ENCODE measurements around the gene ABHD16A.
A peak's percentile ranks its signal among the peaks of the same experiment; 100 is the strongest.

Gene ABHD16A

DNA sequence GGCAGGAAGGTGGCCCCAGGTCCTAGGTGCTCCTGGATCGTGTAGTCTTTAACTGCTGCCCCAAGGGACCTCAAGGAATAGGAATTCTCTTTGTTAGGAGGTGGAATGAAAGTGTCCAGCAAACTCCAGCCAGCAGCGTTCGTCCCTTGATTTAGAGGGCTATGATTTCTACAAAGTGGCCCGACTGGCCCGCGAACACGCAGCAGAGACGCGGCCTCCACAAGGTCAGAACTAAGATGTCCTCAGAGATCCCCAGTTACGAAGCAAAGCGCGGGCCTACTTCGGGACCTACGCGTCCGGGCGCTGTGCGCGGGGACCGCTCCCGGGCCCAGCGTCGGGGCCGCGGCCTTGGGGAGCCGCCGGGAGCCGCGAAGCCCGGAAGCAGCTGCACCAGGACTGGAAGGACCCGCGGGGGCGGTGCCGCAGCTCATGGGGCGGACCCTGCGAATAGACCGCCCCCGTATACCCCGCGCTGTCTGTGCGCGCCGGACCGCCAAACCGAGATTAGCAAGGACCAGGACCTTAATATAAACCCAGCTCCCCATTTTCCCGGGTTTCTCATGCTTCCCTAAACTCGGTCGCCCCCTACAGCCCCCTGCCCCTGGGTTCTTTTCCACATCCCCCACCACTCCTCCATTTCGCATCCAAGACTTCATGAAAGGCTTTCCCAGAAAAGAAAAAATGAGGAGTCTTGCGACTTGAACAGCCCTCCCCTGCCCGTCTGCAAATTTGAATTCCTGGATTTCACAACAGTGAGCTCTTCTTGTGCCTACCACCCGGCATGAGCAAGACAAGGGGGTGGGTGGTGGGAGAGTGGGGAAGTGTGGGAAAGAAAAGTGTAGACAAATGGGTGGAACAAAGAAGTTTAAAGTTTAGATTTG is 42.5 kb downstream of the ABHD16A start, which contains the start of gene C6orf47:
C6orf47 (minus strand) TSS at position 398 of the 881 bp plus-strand sequence. CDS start 831 bp downstream, outside the sequence.
- peak; percentile 60 to 79 (median 68) for DNase-seq

DNA sequence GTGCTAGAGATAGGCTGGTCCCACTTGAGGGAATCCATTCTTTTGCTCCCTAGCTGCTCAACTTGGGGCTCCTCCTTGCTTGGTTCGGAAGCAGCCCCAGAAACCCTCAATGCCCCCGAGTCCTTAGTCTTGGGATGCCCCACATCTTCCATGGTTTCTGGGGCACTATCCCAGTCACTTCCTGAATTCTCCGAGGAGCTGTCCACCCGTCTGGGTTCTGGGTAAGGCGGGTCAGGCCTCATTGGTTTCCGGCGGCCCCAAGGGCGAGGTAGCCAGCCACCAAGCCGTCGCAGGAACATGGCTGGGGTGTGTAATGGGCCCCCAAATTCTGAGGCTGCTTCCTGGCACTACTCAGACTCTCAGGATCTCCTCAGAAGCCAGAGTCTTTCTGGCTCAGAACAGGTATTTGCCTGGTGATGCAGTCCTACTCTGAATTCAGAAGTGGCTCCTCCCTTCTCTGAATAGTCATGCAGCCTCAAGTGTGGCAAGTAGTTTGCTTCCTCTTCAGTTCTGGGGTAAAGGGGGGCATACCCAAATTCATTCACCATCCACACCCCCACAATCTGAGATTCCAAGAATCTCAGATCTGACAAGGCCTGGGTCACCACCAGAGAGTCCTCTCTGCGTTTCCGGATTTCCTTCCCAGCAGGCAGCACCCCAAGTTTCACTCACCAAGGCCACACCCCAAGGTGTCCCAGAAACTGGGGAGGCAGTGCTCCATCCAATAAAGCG is 43.3 kb downstream of the ABHD16A start:
- DNase-seq = peak in 1 of 5 donors; percentile 42

DNA sequence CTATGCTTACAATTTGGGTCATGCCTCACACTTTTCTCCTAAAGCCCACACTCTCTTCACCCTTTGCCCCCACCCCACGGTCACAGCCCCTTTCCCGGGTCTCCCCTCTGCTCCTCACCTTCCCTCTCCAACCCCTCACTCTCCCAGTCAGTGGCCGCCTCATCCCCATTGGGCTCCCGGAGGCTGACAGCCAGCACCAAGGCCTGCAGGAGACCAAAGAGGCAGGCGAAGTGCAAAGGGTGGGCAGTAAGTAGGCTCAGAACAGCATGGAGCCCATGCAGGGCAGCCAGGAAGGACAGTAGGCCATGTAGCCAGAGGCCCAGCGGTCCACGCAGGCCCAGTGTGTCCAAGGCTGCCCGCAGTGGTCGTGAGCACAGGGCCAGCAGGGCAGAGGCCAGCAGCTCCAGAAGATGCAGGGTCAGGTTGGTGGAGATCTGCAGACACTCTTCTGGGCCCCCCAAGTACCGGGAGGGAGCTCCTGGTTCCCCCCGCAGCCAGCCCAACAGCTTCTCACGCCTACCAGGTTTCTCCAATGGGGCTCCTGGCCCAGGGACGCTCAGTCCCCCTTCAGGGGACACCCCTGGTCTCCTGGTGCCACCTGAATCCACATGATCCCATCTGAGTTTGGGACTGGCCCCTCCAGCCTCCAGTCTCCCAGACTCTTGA is 44.0 kb downstream of the ABHD16A start:
- DNase-seq = no peak

DNA sequence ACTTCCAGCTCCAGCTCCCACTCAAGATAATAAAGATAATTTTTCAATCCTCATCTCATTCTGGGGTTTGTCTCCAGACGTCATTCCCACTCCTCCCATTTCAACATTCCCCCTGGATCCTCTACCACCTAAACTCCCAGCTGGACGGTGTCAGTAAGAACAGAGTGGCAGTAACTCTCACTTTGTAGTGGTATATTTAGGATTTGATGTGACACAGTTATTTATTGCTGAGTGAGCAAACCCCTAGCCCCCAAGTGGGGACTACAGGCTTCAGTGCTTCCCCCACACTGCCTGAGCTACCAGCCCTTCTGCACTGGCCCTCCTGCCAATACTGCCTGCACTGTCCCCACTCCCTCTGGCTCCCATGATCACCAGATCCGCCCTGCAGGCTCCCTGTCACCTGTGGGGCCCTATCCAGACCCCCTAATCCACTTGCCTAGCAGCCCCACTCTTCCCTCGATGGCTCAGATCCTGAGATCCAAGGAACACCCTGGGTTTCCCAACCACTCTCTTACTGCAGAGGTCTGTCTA is 44.9 kb downstream of the ABHD16A start:
- no peak for DNase-seq

DNA sequence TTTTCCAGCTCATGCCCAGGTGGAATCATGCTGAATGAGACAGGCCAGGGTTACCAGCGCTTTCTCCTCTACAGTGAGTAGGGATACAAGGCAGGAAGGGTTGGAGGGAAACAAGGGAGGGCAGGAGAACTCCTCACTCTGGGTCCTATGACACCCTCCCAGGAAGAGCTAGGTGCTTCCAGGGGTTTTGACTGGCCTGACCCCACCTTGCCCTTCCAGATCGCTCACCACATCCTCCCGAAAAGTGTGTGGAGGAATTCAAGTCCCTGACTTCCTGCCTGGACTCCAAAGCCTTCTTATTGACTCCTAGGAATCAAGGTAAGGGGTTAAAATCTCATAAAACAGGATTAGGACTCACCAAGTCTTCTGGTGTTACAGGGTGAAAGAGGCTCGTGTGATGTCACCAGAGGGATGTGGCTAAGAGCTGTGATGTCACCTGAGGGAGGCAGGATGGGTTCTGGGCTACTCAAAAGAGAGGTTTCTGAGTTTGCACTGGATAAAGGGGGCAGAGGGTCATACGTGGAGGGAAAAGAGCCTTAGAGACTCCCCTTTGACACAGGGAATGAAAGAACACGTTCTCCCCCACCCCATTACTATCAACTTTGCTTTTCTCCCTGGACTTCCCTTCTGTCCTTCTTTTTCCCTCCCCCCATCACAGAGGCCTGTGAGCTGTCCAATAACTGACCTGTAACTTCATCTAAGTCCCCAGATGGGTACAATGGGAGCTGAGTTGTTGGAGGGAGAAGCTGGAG is 45.5 kb downstream of the ABHD16A start:
- peak in 1 of 5 donors; percentile 62 for DNase-seq

DNA sequence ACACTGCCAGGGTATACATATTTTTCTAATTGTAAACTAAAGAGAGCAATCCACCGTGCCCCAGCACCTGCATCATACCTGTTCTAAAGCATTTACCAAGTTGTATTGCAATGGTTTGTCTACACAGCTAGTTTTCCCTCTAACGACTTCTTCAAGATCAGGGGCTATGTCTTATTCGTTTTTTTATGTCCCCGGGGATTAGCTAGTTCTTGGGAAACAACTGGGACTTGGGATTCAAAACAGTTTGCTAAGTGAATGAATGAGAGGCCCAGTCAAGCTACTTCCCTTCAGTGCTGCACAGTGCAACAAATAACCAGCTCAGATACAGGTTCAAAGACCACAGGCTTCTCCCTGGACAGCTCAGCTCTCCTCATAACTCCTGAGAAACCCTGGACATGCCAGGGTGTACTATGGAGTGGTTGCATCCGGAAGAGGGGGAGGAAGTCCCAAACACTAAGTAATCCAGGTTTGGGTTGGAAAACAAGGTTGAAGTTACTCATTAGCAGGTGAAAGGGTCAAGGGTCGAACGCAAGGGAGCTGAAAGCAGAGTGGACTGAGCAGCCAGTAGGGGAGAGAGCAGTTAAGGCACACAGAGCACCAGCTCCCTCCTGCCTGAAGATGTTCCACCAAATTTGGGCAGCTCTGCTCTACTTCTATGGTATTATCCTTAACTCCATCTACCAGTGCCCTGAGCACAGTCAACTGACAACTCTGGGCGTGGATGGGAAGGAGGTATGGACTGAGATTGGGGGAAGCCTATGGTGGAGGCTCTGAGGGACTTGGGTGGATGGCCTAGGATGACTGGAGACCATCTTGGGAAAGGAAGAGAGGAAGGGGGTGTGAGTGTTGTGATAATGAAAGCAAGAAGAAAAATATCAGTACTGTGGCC is 47.5 kb downstream of the ABHD16A start, which contains the start of gene APOM:
APOM (plus strand) TSS at position 546 of the 889 bp plus-strand sequence; CDS start at position 619, 73 bp downstream.
- no peak for DNase-seq

DNA sequence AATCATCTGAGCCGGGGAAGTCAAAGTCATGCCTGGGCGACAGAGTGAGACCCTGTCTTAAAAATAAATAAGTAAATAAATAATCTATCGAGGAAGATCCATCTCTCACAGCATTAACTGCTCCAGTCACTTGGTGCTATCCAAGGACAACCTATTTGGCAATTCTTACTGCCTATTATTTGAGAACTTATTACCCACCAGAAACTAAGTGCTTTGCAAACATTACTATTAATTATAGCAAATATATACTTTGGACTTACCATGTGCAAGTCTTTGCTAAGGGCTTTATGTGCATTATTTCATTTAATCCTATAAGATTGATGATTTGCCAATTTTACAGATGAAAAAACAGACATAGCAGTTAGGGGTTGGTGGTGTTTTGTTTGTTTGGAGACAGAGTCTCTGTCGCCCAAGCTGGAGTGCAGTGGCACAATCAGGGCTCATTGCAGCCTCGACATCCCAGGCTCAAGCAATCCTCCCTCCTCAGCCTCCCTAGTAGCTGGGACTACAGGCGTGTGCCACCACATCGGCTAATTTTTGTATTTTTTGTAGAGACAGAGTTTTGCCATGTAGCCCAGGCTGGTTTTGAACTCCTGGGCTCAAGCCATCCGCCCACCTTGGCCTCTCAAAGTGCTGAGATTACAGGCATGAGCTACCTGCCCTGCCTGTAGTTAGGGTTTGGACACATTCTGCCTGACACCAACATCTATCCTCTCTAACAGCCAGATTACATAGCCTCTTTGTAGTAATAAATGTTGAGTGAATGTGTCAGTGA is 48.4 kb downstream of the ABHD16A start:
- DNase-seq = no peak

DNA sequence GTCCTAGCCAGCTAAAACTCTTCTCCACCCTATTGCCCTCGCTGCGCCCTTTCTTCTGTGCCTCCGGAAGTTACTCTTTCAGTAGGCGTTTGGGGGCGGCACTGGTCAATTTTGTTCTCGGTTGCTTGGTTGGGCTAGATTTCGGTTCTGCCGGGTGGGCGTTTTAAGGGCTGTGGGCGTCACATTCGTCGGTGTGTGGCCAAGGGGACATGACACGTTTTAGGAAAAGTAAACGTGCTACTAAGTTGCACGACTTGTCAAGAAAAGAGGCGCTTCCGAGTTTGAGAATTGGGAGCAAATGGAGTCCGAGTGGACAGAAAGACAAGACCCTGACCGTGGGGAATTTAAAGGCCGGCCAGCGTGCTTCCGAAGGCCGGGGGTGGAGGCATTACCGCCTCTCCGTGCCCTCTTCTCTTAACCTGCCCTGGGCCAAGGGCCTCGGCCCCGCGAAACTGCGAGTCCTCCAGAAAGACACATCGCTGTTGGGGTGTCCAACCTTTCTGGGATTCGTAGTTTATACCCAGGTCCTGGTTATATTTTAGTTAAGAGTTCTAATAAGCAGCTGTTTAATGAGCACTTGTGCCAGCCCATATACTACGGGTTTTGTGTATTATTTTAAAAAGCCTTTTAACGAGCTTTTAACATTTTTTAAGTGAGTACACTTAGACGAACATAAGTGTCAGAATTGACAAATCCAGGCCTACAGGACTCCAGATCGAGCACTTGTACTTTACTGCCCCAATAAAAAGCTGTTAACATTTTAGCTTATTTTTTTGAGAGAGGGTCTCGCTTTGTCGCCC is 50.0 kb downstream of the ABHD16A start:
- DNase-seq = peak in 4 of 5 donors; percentile 68 to 85 (median 78)

DNA sequence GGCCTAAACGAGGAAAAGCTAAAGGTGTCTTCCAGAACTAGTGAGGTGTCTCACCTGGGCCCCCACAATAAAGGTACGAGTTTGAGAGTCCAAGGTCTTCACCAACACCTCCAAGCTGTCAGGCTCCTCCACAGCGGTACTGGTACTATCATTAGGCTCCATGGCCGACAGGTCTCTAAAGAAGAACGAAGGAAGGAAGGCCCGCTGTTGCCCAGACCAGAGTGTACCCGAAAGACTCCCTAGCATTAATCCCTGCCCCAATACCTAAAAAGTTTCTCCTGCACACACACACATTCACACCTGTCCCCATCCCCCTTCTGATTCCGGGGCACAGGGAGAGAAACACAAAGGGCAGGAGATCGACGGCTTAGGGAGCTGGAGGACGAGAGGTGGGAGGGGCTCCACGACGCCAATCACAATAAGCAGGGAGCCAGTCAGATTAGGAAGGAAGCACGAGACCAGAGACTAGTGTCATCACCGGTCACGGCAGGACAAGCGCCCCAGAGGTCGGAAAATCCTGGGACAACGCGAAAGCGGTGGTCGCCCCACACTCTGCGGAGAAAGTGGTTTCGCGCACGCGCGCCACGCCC is 51.4 kb downstream of the ABHD16A start:
- peak in 1 of 5 donors; percentile 78 for DNase-seq

DNA sequence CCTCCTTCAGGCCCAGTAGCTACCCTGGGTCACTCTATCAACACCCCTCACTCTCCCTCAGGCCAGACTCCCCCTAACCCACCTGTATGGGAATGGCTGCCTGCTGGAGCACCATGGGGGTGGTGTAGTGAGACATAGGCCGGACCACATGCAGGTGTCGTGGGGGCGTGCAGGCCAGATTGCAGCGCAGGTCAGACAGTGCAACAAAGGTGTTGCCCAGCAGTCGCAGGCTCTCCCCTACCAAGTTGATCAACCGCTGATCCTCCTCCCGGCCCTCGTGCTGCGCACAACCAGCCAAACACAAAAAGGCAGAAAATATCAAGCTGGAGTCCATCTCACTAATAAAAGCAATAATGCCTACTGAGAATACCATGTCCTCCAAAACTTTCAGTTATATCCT is 57.8 kb downstream of the ABHD16A start:
- no peak for DNase-seq

DNA sequence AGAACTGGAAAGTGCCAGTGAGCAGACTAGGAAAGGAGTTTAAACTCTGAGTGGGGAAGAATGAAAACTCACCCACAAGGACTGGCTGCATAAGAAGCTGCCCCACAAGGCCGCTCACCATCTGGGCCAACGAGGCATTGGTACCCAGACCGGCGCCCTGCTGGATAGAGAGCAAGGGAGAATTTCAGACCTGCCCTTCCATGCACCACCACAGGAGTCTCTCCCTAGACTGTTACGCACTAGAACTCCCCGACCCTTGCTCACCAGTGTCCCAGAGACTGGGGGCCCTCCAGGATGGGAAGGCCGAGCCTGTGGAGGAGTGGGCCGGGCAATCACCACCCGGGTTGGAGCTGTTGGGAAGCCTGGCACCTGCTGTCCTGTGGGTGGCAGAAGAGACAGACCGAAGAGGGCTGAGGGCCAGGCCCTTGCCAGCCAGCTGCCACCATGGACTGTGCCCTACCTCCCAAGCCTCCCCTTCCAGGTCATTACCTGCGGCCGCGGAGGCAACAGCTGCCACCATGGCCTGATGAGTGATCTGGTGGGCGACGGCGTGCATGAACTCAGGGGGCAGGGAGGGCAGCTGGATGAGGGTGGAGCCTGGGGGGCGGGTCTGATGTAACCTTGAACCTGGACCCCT is 59.2 kb downstream of the ABHD16A start:
- no peak for DNase-seq

DNA sequence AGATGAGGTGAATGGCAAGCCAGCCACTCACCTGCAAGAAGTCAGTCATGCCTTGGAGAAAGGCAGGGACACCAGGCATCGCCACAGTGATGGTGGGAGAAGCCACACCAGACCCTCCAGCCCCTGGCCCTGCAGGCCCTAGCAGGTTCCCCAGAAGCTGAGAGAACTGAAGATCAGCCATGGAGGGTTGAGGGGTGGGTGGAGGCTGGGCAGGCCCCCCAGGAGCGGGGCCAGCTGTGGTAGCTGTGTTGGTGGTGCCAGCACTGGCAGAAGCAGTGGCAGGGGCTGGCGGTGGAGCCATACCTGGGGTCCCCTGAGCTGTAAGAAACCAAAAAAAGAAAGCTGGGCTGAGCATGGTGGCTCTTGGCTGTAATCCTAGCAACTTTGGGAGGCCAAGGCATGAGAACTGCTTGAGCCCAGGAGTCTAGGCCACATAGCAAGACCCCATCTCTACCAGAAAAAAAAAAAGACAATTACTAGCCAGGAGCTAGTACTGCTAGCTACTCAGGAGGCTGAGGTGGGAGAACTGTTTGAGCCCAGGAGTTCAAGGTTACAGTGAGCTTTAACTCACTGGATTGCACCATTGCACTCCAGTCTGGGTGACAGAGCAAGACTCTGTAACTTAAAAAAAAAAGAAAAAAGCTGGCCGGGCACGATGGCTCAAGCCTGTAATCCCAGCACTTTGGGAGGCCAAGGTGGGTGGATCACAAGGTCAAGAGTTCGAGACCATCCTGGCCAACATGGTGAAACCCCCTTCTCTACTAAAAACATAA is 60.1 kb downstream of the ABHD16A start:
- no peak for DNase-seq

DNA sequence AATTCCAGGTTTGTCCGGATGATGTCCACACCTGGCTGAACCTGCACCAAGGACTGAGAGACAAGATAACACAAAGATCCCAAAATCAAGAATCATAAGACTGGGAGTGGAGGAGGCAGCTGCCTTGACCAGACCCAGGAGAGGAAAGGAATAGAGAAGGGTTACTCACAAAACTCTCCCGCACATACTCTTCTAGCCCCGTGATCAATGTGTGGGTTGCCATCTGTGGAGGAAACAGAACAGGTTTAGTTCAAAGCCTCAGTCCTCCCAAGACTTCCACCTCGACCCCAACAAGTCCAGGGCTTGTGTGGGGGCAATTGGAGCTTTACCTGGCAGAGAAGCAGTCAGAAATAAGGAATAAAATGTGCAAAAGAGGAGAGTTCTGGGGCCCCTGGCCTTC is 61.8 kb downstream of the ABHD16A start:
- no peak for DNase-seq

DNA sequence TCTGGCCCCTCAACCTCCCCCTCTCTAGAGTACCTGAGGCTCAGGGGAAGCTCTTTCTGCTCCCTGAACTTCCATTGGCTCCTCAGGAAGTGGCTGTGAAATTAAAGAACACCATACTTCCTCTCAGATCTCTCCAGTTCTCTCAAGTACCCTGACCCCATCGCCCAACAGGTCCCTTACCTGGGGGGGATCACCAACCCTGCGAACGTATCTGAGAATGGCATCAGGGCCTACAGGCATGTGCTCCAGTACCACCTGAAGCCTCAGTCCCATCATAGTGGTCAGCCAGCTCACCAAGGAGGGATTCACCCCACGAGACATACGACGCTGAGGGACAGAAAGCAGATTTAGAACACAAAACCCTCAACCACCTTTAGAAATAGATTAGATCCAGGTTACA is 62.5 kb downstream of the ABHD16A start:
- no peak for DNase-seq

DNA sequence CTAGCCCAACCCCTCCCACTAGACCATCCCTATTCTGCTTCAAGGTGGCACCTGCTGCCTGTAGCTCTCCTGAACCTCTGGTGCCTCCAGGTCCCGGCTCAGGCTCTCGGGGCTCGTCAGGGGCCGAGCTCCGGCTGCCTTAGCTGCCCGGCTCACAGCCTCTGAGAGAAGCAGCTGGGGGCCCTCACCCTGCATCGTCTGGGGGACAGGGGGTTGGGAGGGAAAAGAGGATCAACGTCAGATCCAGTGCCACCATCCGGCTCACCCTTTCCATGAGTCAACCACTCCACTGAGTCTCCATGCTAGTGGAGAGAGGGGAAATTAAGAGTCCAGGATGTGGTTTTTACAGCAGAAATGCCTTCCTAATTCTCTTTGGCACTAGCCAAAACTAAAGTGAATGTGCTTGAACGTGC is 63.7 kb downstream of the ABHD16A start:
- no peak for DNase-seq

DNA sequence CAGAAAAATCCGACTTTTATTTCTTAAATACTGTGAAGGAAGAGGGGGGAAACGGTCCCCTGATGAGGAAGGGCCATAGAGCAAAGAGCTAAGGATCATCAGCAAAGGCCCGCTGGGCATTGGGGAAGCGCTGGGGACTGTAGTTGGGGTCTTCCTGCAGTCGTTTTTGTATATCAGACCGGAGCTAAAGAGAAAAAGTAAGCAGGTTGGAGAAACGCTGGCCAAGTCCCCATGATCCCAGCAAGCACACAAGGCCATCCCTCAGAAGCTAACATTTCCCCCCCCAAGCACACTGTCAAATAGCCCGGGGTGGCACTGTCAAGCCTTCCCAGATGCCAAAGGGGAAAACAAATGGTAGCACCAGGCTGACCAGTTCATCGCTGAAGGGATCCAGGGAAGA is 64.1 kb downstream of the ABHD16A start:
- no peak for DNase-seq
